Fibroblast of skin of right quadriceps (primary cell): ENCODE data around the gene SERPINB1.

Experiments
- DNase-seq: peaks from one replicate; pipeline ENCODE4 v3.0.0-alpha.2; 2013

SERPINB1 gene

GRCh38 chr6:2790588-2791449 is 50.8 kb downstream of the SERPINB1 start:
- peak; percentile 80 for DNase-seq

GRCh38 chr6:2786269-2786668 is 55.4 kb downstream of the SERPINB1 start:
- no peak for DNase-seq

DNA sequence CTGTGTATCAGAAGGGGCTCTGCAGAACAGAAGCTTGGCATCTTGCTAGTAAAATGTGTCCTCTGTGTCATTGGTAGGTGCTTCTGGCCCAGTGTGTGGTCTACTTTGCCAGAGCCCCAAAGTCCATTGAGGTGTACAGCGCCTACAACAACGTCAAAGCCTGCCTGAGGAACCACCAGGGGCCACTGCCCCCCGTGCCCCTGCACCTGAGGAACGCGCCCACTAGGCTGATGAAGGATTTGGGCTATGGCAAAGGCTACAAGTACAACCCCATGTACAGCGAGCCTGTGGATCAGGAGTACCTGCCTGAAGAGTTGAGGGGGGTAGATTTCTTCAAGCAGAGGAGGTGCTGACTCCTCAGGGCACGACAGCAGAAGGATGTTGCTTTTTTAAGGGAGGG is 56.7 kb downstream of the SERPINB1 start:
- DNase-seq: no peak

GRCh38 chr6:2784061-2784460 is 57.6 kb downstream of the SERPINB1 start:
- DNase-seq: no peak

DNA sequence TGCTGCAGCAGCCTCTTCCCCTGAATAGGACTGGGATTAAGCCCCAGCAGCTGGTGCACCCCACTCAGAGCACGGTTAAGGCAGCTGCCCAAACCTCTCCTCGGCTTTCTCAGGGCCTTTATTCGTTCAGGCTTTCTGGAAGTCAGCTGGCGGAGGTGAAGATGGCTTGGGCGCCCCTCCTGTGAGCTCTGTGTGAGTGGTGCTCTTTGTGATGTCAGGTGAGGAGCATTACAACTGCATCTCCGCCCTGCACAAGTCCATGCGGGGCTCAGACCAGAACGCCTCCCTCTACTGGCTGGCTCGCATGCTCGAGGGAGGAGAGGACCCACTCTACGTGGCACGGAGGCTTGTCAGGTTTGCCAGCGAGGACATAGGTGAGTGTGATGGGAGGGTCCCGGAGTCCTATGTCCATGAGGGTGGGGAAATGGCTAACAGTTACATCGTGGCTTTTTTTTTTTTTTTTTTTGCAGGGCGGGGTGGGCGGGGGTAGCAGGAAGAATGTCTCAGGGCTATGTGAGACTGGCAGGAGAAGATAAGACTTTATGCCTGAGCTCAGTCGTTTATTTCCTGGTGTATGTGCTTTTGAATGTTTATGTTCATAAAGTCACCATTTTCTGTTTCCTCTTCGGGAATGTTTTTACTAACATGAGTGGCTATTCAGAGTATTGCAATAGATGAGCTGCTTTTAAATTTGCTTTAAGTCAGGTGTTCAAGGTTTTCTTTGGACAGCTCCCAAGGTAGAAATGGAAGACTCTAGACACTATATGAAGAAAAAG is 58.3 kb downstream of the SERPINB1 start:
- no peak for DNase-seq

- DNase-seq: no peak
Measured at GRCh38 chr6:2782825-2783187, 58.9 kb downstream of the SERPINB1 start.

DNA sequence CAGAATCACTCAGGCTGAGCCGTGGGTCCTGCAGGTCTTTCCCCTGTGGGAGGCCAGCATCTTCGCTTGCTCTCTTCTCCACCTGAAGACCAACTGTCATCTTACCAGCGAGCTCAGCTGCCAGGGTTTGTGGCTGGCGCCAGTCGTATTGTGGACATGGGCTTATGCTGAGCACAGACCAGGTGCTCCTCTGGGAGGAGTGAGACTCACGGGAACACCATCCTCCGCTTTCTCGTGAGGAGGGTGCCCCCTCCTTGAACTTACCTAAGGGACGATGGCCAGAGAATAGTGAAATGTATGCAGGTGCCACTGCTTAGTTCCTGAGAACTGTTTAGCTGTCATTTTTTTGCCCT is 59.3 kb downstream of the SERPINB1 start:
- no peak for DNase-seq
